ENCODE data around the gene SMARCD3. TPM values are rescaled to one million over a fixed set of nuclear protein-coding genes. Genes with fewer than 3 reads are reported as not detected.

Gene SMARCD3
- total RNA-seq, 1 donor from 2014 or later = 0.85 TPM

GRCh38 chr7:151272405-151272804 is 23.9 kb upstream of the SMARCD3 start:
- no peak for DNase-seq

GRCh38 chr7:151271699-151272355 is 23.3 kb upstream of the SMARCD3 start:
- DNase-seq = no peak

- DNase-seq = no peak
Measured at GRCh38 chr7:151269511-151269910, 21.0 kb upstream of the SMARCD3 start.

GRCh38 chr7:151265351-151265931 is 16.9 kb upstream of the SMARCD3 start:
- DNase-seq = no peak

GRCh38 chr7:151264615-151265014 is 16.1 kb upstream of the SMARCD3 start:
- DNase-seq = no peak

- no peak for DNase-seq
Measured at GRCh38 chr7:151261529-151261928, 13.0 kb upstream of the SMARCD3 start.

- DNase-seq = no peak
Measured at GRCh38 chr7:151260883-151261282, 12.4 kb upstream of the SMARCD3 start.

GRCh38 chr7:151260471-151260870 is 12.0 kb upstream of the SMARCD3 start:
- no peak for DNase-seq

- DNase-seq = no peak
Measured at GRCh38 chr7:151257990-151258389, 9.5 kb upstream of the SMARCD3 start.

- no peak for DNase-seq
Measured at GRCh38 chr7:151256410-151257045, 8.0 kb upstream of the SMARCD3 start.

GRCh38 chr7:151255390-151255789 is 6.9 kb upstream of the SMARCD3 start:
- no peak for DNase-seq

- DNase-seq = no peak
Measured at GRCh38 chr7:151254851-151255250, 6.4 kb upstream of the SMARCD3 start.

GRCh38 chr7:151254316-151254715 is 5.8 kb upstream of the SMARCD3 start:
- DNase-seq = no peak

GRCh38 chr7:151252961-151253711 is 4.6 kb upstream of the SMARCD3 start:
- DNase-seq = no peak

- DNase-seq = no peak
Measured at GRCh38 chr7:151252561-151252835, 4.0 kb upstream of the SMARCD3 start.

GRCh38 chr7:151251689-151252560 is 3.4 kb upstream of the SMARCD3 start:
- peak; percentile 62 for DNase-seq

- DNase-seq = no peak
Measured at GRCh38 chr7:151251328-151251688, 2.8 kb upstream of the SMARCD3 start.

- DNase-seq = no peak
Measured at GRCh38 chr7:151250181-151251132, 2.0 kb upstream of the SMARCD3 start.

- no peak for DNase-seq
Measured at GRCh38 chr7:151249732-151250072, 1.2 kb upstream of the SMARCD3 start.

GRCh38 chr7:151249034-151249731 is 689 bp upstream of the SMARCD3 start:
- peak; percentile 56 for DNase-seq

Data from dermis blood vessel endothelial cell (primary cell).